BJ (cell line): ENCODE results near the gene FOXA1. TPM values are rescaled to one million over a fixed set of nuclear protein-coding genes. Genes with fewer than 3 reads are reported as not detected.
A peak's percentile ranks its signal among the peaks of the same experiment; 100 is the strongest.

Source experiments
- CTCF ChIA-PET: fragments of 350-600 bp; formaldehyde crosslinking; extraction: SDS; loops from one replicate; lab custom pipeline; 2021; ENCODE audit warnings: antibody characterized with exemption, inconsistent platforms; lab: Yijun Ruan, JAX
- POLR2A ChIA-PET: fragments of 300-600 bp; sonication (Branson Sonifier 250); formaldehyde crosslinking; extraction: SDS; loops from one replicate; lab custom pipeline; 2021; ENCODE audit warnings: antibody characterized with exemption; lab: Charles Lee
- DNase-seq: peaks from one replicate; pipeline ENCODE4 v3.0.0-alpha.2; 2011; ENCODE audit warnings: low read depth
- H3K27me3 ChIP-seq: 2 replicates; pipeline ENCODE4 v1.6.0; 2011; ENCODE audit warnings: low read length; ENCODE audit not compliant: control insufficient read depth, insufficient read depth
- H3K36me3 ChIP-seq: 2 replicates; pipeline ENCODE4 v1.5.1; 2011; ENCODE audit warnings: low read length; ENCODE audit not compliant: control insufficient read depth, insufficient read depth
- H3K4me3 ChIP-seq: 2 replicates; pipeline ENCODE4 v1.5.1; 2011; ENCODE audit warnings: low read depth, mild to moderate bottlenecking, control low read depth, low read length
- polyA plus RNA-seq: library from polyadenylated mRNA; depleted of rRNA; stranded (reverse); fragments of >200 nt; gene quantifications from 2 replicates; pipeline ENCODE4 v1.2.3, GENCODE V29; 2011
- TF ChIP-seq, protein P1 (sequence below): IDR thresholded peaks from 2 replicates; pipeline ENCODE4 v1.5.1; 2011; ENCODE audit warnings: low read depth, mild to moderate bottlenecking, control low read depth, inconsistent platforms, low read length, moderate library complexity; ENCODE audit not compliant: insufficient read depth

FOXA1 gene
- polyA plus RNA-seq, 1 experiment = 0.10 TPM

DNA sequence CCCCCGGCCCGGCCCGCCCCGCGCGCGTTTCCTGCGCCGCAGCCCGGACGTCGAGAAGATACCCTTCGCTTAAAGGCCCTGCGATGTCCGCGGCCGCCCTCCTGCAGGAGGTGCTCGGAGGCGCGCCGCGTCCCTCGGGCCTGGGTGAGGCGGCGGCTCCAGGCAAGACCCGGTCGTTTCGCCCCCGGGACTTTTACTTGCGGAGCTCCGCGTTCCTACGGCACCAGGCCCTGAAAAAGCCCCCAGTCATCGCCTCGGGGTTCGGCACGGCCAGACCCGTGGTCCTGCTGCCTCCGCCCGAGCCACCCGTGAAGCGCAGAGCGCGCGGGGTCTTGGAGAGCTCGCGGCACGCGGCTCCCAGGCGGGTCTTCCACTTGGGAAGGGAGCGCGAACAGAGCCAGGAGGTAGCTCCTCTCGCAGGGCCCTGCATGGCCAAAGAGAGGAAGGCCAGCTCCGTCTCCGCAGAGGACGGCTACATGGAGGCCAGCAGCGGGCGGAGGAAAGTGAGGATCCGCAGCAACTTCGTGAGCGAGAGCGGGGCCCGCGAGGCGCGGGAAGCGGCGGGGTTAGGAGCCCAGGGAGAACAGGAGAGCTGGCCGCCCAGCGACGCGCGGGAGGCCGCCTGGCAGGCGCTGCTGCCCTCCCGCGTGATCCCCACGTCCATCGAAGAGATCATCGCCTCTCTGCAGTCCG lies 27.3 kb upstream of the FOXA1 start:
- TF ChIP-seq, protein P1, sequence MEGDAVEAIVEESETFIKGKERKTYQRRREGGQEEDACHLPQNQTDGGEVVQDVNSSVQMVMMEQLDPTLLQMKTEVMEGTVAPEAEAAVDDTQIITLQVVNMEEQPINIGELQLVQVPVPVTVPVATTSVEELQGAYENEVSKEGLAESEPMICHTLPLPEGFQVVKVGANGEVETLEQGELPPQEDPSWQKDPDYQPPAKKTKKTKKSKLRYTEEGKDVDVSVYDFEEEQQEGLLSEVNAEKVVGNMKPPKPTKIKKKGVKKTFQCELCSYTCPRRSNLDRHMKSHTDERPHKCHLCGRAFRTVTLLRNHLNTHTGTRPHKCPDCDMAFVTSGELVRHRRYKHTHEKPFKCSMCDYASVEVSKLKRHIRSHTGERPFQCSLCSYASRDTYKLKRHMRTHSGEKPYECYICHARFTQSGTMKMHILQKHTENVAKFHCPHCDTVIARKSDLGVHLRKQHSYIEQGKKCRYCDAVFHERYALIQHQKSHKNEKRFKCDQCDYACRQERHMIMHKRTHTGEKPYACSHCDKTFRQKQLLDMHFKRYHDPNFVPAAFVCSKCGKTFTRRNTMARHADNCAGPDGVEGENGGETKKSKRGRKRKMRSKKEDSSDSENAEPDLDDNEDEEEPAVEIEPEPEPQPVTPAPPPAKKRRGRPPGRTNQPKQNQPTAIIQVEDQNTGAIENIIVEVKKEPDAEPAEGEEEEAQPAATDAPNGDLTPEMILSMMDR = peak; percentile 27
- Histone ChIP-seq H3K4me3 (peak overlapping the region; percentile 41), H3K36me3 (no peaks in the 10 kb centered on the region), H3K27me3 (0 out of 2 replicates have a peak, but pooled peaks cover 2% of the 10 kb centered on the region)
- CTCF ChIA-PET = interaction anchor here (1.0 to 2.1 kb wide), 3 partner anchors 252 to 392 kb away, joined by 3 to 6 read pairs (median 4); no protein-coding TSS in a partner anchor
- POLR2A ChIA-PET = interaction anchor here (0.7 kb wide), 1 partner anchor 13 kb away, joined by 5 read pairs; no protein-coding TSS in a partner anchor
- no peak for DNase-seq

DNA sequence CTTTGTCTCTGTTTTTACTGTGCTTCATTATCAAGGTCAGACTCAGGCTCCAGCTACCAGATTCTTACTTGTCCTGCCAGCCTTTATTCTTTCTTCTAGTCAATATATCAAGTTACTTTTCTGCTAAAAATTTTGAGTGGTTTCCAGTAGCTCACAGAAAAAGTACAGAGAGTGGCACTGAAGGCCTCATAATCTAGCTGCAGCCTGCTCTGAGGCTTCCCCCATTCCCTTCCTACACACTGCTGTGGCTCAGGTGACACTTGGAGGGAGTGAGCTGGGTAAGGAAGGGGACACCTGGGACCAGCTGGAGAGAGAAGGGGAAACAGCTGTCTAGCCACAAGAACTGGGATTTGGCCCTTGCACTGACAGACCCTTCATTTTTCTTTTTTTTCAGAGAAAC lies 25.8 kb upstream of the FOXA1 start:
- ChIA-PET POLR2A (no interaction called here), CTCF (interaction anchor here (0.6 to 2.1 kb wide), 2 partner anchors 51 to 375 kb away, joined by 3 to 6 read pairs; no protein-coding TSS in a partner anchor)
- TF ChIP-seq, protein P1 = no peak
- Histone ChIP-seq H3K36me3 (no peaks in the 10 kb centered on the region), H3K4me3 (no peak overlapping the region), H3K27me3 (0 out of 2 replicates have a peak, but pooled peaks cover 2% of the 10 kb centered on the region)
- DNase-seq = no peak

DNA sequence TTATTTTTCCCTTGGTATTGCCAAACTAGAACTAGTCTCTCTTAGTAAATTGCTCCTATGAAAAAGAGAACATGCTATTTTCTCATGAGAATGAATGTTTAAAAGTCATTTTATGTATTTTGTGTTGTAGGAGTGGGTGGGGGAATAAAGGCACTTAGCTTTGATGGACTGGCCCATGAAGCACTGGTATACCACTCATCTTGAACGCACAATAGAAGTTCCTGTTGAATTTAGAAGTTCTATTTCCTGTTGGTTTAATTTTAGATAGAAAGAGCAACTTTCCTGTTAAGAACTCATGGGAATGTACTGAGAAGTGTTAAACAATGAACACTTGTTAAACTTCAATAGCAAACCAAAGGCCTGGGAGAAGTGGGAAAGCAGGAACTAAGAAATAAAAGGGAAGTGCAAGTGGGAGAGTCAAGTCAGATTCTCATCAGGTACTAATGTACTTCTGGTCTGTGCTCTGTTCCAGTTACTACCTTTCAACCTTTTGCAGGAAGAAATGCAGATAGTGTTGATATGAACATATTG lies 23.5 kb upstream of the FOXA1 start:
- CTCF ChIA-PET = no interaction called here
- H3K27me3 ChIP-seq = 0 out of 2 replicates have a peak, but pooled peaks cover 2% of the 10 kb centered on the region
- DNase-seq = no peak
- no peak overlapping the region for H3K4me3 ChIP-seq
- TF ChIP-seq, protein P1 = no peak
- POLR2A ChIA-PET = no interaction called here
- no peaks in the 10 kb centered on the region for H3K36me3 ChIP-seq

DNA sequence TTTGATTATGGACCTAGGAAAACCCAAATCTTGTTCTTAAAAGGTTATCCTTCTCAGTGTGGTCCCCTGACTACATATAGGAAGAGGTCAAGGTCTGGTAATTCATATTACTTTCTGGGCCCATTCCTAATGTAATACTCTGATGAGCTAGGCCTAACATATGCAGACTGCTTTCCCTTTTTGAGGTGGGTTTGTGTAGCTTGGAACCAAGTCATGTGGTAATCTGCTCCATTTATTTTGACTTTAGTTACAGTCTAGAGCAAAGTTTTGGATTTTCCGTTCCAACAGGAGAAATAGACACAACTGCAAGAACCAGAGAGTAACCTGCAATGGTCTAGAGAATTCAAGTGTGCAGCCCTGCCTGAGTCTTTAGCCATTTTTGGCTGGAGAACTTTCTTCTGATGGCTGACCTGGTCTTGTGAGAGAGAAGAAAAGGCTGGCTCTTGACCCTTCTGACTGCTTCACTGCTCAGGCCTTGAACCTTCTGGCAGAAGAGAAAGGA lies 22.9 kb upstream of the FOXA1 start:
- H3K27me3 ChIP-seq = 0 out of 2 replicates have a peak, but pooled peaks cover 2% of the 10 kb centered on the region
- no peaks in the 10 kb centered on the region for H3K36me3 ChIP-seq
- ChIA-PET CTCF (no interaction called here), POLR2A (no interaction called here)
- no peak for DNase-seq
- H3K4me3 ChIP-seq = no peak overlapping the region
- TF ChIP-seq, protein P1 = no peak

DNA sequence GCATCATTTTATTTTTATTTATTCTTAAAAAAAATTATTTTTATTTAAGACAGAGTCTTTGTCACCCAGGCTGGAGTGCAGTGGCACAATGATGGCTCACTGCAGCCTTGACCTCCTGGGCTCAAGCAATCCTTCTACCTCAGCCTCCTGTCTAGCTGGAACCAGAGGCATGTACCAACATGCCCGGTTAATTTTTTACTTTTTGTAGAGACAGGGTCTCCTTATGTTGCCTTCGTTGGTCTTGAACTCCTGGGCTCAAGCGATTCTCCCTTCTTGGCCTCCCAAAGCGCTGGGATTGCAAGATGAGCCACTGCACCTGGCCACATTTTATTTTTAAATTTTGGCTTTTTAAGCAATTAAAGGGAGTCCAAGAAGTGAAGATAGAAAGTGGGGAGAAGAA lies 21.8 kb upstream of the FOXA1 start:
- no peak for DNase-seq
- TF ChIP-seq, protein P1 = no peak
- Histone ChIP-seq H3K27me3 (peaks cover 4% of the 10 kb centered on the region; the same call in 1 of the 2 replicates), H3K4me3 (no peak overlapping the region), H3K36me3 (no peaks in the 10 kb centered on the region)
- CTCF ChIA-PET = no interaction called here
- POLR2A ChIA-PET = no interaction called here
